HCT116 (cell line): ENCODE measurements around the gene ZMYND10. TPM values are rescaled to one million over a fixed set of nuclear protein-coding genes. Genes with fewer than 3 reads are reported as not detected.

Experiments
- ATAC-seq: fragments of 200-7000 bp; cut with Tn5 transposase; 2 replicates; pipeline ENCODE4 v1.9.1; 2020; ENCODE audit warnings: mild to moderate bottlenecking, moderate library complexity
- BruUV-seq: library from RNA; stranded (reverse); fragments of 400-500 nt; replicated peaks from 2 replicates; lab custom pipeline; 2021; lab: Mats Ljungman, UMichigan
- CTCF ChIA-PET: fragments of 300-600 bp; sonication (Branson Sonifier 250); formaldehyde crosslinking; loops from one replicate; lab custom pipeline; 2021; ENCODE audit warnings: antibody characterized with exemption; lab: Charles Lee
- POLR2A ChIA-PET: fragments of 300-600, 350-600 bp; sonication (Branson Sonifier 250); formaldehyde crosslinking; loops from one replicate; lab custom pipeline; 2021; ENCODE audit warnings: antibody characterized with exemption; lab: Charles Lee
- RAD21 ChIA-PET, 2 experiments: fragments of 300-600 bp; sonication (Branson Sonifier 250); formaldehyde crosslinking; loops; one replicate each; lab custom pipeline; 2023; ENCODE audit warnings: low total read pairs in 2 of 2; ENCODE audit not compliant: uncharacterized antibody in 2 of 2, unreplicated experiment in 2 of 2, low non-redundant PET in 1 of 2; lab: Charles Lee
- DNase-seq: peaks from one replicate; pipeline ENCODE4 v3.0.0-alpha.2; 2010; ENCODE audit warnings: low read depth, low spot score
- H2AFZ ChIP-seq: fragments of 200-600 bp; shearing (Covaris generic), sonication (generic); 2 replicates; pipeline ENCODE4 v1.6.1; 2017; ENCODE audit warnings: low read depth, mixed run types, mixed read lengths, antibody characterized with exemption, low read length; ENCODE audit not compliant: poor library complexity, severe bottlenecking
- H3K27ac ChIP-seq: 2 replicates; pipeline ENCODE4 v1.5.1; 2012; ENCODE audit warnings: low read depth, low read length
- H3K27me3 ChIP-seq: fragments of 200-600 bp; sonication (generic); 2 replicates; pipeline ENCODE4 v1.6.1; 2016; ENCODE audit warnings: mixed run types, low read length, mixed read lengths; ENCODE audit not compliant: insufficient read depth
- H3K36me3 ChIP-seq, 2 experiments: fragments of 200-500 bp in 1 of 2; fragments of 200-600 bp in 1 of 2; sonication (Bioruptor generic) in 1 of 2; sonication (generic) in 1 of 2; 2 replicates each; pipeline versions ENCODE4 v1.5.1 to v1.6.1; 2014 to 2016; ENCODE audit warnings: low read length in 2 of 2, inconsistent platforms in 1 of 2, mixed read lengths in 1 of 2, mixed run types in 1 of 2; ENCODE audit not compliant: insufficient read depth in 2 of 2, control insufficient read depth in 1 of 2
- H3K4me1 ChIP-seq, 2 experiments: fragments of 200-600 bp in 1 of 2; sonication (generic) in 1 of 2; 2 replicates each; pipeline versions ENCODE4 v1.5.1 to v1.6.1; 2012 to 2017; ENCODE audit warnings: low read length in 2 of 2, inconsistent platforms in 1 of 2, mild to moderate bottlenecking in 1 of 2, mixed read lengths in 1 of 2, mixed run types in 1 of 2, moderate library complexity in 1 of 2; ENCODE audit not compliant: insufficient read depth in 2 of 2, control insufficient read depth in 1 of 2
- H3K4me2 ChIP-seq: fragments of 200-600 bp; sonication (generic); 2 replicates; pipeline ENCODE4 v1.6.1; 2017; ENCODE audit warnings: mixed run types, low read length, mixed read lengths
- H3K4me3 ChIP-seq, 2 experiments: fragments of 200-600 bp in 1 of 2; sonication (generic) in 1 of 2; replicated peaks in 1 of 2; 2 replicates each; pipeline ENCODE4 v1.5.1; 2011 to 2016; ENCODE audit warnings: low read length in 2 of 2, control low read depth in 1 of 2, low read depth in 1 of 2, mild to moderate bottlenecking in 1 of 2, mixed read lengths in 1 of 2, mixed run types in 1 of 2
- H3K79me2 ChIP-seq: fragments of 200-600 bp; sonication (generic); 2 replicates; pipeline ENCODE4 v1.6.1; 2017; ENCODE audit warnings: mild to moderate bottlenecking, mixed run types, low read length, moderate library complexity, mixed read lengths; ENCODE audit not compliant: insufficient read depth
- H3K9ac ChIP-seq: fragments of 200-600 bp; sonication (generic); 2 replicates; pipeline ENCODE4 v1.6.1; 2016; ENCODE audit warnings: low read length, mixed read lengths
- H3K9me2 ChIP-seq: fragments of 200-600 bp; sonication (generic), shearing (Covaris generic); 2 replicates; pipeline ENCODE4 v1.6.1; 2017; ENCODE audit warnings: mixed run types, mild to moderate bottlenecking, moderate library complexity; ENCODE audit not compliant: insufficient read depth
- H3K9me3 ChIP-seq, 2 experiments: fragments of 200-500 bp in 1 of 2; fragments of 200-600 bp in 1 of 2; sonication (Bioruptor generic) in 1 of 2; sonication (generic) in 1 of 2; 2 replicates each; pipeline ENCODE4 v1.6.1; 2014 to 2017; ENCODE audit warnings: low read length in 2 of 2, mixed read lengths in 2 of 2, inconsistent platforms in 1 of 2, low read depth in 1 of 2, mild to moderate bottlenecking in 1 of 2, mixed run types in 1 of 2, moderate library complexity in 1 of 2; ENCODE audit not compliant: control insufficient read depth in 1 of 2, insufficient read depth in 1 of 2
- H4K20me1 ChIP-seq: fragments of 200-600 bp; sonication (generic), shearing (Covaris generic); 2 replicates; pipeline ENCODE4 v1.6.1; 2017; ENCODE audit warnings: mixed run types, mild to moderate bottlenecking, moderate library complexity; ENCODE audit not compliant: insufficient read depth
- CBX3 ChIP-seq: IDR thresholded peaks from 2 replicates; pipeline ENCODE4 v1.6.1; 2012; ENCODE audit warnings: low read depth
- CEBPB ChIP-seq: IDR thresholded peaks from 2 replicates; pipeline ENCODE4 v1.6.1; 2012; ENCODE audit warnings: low read depth
- ELF1 ChIP-seq: IDR thresholded peaks from 2 replicates; pipeline ENCODE4 v1.6.1; 2012; ENCODE audit warnings: low read depth, borderline replicate concordance
- EZH2 ChIP-seq: fragments of 200-600 bp; sonication (generic); IDR thresholded peaks from 2 replicates; pipeline ENCODE4 v1.6.1; 2017; ENCODE audit warnings: antibody characterized with exemption, mixed run types
- FOSL1 ChIP-seq: IDR thresholded peaks from 2 replicates; pipeline ENCODE4 v1.6.1; 2012; ENCODE audit warnings: low read depth
- POLR2A ChIP-seq: IDR thresholded peaks from 2 replicates; pipeline ENCODE4 v1.7.0; 2011; ENCODE audit warnings: borderline replicate concordance; ENCODE audit not compliant: insufficient read depth, insufficient read length; ENCODE audit errors: extremely low read depth
- RAD21 ChIP-seq: IDR thresholded peaks from 2 replicates; pipeline ENCODE4 v1.6.1; 2012; ENCODE audit warnings: low read depth, mild to moderate bottlenecking
- SIN3A ChIP-seq: IDR thresholded peaks from 2 replicates; pipeline ENCODE4 v1.6.1; 2012; ENCODE audit warnings: low read depth
- SRF ChIP-seq: IDR thresholded peaks from 2 replicates; pipeline ENCODE4 v1.6.1; 2012; ENCODE audit warnings: low read depth
- TCF7L2 ChIP-seq: IDR thresholded peaks from 2 replicates; pipeline ENCODE4 v1.7.0; 2011; ENCODE audit warnings: borderline replicate concordance, inconsistent platforms; ENCODE audit not compliant: insufficient read depth, insufficient read length; ENCODE audit errors: extremely low read depth
- YY1 ChIP-seq: IDR thresholded peaks from 2 replicates; pipeline ENCODE4 v1.6.1; 2011; ENCODE audit warnings: low read length, low read depth, moderate library complexity, mild to moderate bottlenecking; ENCODE audit not compliant: insufficient replicate concordance; ENCODE audit errors: extremely low read depth
- ZFX ChIP-seq: fragments of 450-650 bp; IDR thresholded peaks from 2 replicates; pipeline ENCODE4 v1.6.1; 2017
- ZNF274 ChIP-seq: fragments of 200-500 bp; sonication (Bioruptor generic); IDR thresholded peaks from 2 replicates; pipeline ENCODE4 v1.6.1; 2014; ENCODE audit warnings: mild to moderate bottlenecking, low read depth, low read length, inconsistent platforms
- intact Hi-C: fragments of 100-400 bp; cut with micrococcal nuclease; formaldehyde crosslinking; loops from 2 replicates; pipeline ENCODE4 v1.10.0; 2022
- total RNA-seq: library from RNA; stranded (reverse); gene quantifications from one replicate; pipeline ENCODE4 v1.2.1, GENCODE V29; 2021; ENCODE audit not compliant: unreplicated experiment
- TF ChIP-seq, protein P1 (sequence below): IDR thresholded peaks from 2 replicates; pipeline ENCODE4 v1.6.1; 2012; ENCODE audit warnings: low read depth
- TF ChIP-seq, protein P2 (sequence below): IDR thresholded peaks from 2 replicates; pipeline ENCODE4 v1.6.1; 2012
- TF ChIP-seq, protein P3 (sequence below): IDR thresholded peaks from 2 replicates; pipeline ENCODE4 v1.6.1; 2012
- TF ChIP-seq, protein P4 (sequence below): IDR thresholded peaks from 2 replicates; pipeline ENCODE4 v1.6.1; 2011; ENCODE audit warnings: mild to moderate bottlenecking, low read length, moderate library complexity; ENCODE audit not compliant: insufficient replicate concordance; ENCODE audit errors: extremely low read depth

ZMYND10 gene
- total RNA-seq, 1 experiment from 2014 or later = 3.3 TPM

DNA sequence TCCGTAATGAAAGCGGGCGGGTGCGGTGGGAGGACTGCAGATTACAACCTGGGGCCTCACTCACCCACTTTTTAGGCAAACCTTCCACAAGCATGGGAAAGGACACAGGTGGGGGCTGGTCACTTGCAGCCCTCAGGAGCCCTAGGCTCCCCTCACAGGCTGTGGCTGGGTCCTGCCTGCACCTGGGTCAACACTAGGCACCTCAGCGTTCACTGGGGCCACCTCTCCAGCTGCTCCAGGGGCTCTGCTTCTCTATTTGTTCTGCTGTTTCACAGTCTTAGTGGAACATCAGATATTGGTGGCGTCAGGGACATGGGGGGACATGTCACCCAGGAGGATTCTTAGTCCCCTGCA, 43.9 kb upstream of the ZMYND10 start:
- no peak for DNase-seq
- intact Hi-C loops = no loop called here
- no TSS peak for BruUV-seq
- Histone ChIP-seq H3K9me2 (no peaks in the 10 kb centered on the region), H3K36me3 (no peaks in the 10 kb centered on the region), H3K27ac (no peak overlapping the region), H3K79me2 (no peaks in the 10 kb centered on the region), H4K20me1 (no peaks in the 10 kb centered on the region), H3K4me3 (no peak overlapping the region), H3K9me3 (no peaks in the 10 kb centered on the region), H3K27me3 (no peaks in the 10 kb centered on the region), H3K4me1 (peaks cover 0 to 15% of the 10 kb centered on the region in 2 experiments; a peak in 2 of 4 replicates), H3K9ac (no peak overlapping the region), H2AFZ (no peak overlapping the region), H3K4me2 (no peak overlapping the region)
- no peak for ATAC-seq
- ChIA-PET RAD21 (no interaction called here), POLR2A (no interaction called here), CTCF (interaction anchor here (0.7 kb wide), 1 partner anchor 42 kb away, joined by 5 read pairs; no protein-coding TSS in a partner anchor)
- TF ChIP-seq, protein P1, sequence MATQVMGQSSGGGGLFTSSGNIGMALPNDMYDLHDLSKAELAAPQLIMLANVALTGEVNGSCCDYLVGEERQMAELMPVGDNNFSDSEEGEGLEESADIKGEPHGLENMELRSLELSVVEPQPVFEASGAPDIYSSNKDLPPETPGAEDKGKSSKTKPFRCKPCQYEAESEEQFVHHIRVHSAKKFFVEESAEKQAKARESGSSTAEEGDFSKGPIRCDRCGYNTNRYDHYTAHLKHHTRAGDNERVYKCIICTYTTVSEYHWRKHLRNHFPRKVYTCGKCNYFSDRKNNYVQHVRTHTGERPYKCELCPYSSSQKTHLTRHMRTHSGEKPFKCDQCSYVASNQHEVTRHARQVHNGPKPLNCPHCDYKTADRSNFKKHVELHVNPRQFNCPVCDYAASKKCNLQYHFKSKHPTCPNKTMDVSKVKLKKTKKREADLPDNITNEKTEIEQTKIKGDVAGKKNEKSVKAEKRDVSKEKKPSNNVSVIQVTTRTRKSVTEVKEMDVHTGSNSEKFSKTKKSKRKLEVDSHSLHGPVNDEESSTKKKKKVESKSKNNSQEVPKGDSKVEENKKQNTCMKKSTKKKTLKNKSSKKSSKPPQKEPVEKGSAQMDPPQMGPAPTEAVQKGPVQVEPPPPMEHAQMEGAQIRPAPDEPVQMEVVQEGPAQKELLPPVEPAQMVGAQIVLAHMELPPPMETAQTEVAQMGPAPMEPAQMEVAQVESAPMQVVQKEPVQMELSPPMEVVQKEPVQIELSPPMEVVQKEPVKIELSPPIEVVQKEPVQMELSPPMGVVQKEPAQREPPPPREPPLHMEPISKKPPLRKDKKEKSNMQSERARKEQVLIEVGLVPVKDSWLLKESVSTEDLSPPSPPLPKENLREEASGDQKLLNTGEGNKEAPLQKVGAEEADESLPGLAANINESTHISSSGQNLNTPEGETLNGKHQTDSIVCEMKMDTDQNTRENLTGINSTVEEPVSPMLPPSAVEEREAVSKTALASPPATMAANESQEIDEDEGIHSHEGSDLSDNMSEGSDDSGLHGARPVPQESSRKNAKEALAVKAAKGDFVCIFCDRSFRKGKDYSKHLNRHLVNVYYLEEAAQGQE = no peak
- TF ChIP-seq CEBPB (no peak), RAD21 (no peak), FOSL1 (no peak), EZH2 (no peak), YY1 (no peak), POLR2A (no peak), SIN3A (no peak), ELF1 (no peak), ZFX (no peak), SRF (no peak), ZNF274 (no peak), TCF7L2 (no peak), CBX3 (no peak)
- TF ChIP-seq, protein P2, sequence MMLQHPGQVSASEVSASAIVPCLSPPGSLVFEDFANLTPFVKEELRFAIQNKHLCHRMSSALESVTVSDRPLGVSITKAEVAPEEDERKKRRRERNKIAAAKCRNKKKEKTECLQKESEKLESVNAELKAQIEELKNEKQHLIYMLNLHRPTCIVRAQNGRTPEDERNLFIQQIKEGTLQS = no peak
- TF ChIP-seq, protein P3, sequence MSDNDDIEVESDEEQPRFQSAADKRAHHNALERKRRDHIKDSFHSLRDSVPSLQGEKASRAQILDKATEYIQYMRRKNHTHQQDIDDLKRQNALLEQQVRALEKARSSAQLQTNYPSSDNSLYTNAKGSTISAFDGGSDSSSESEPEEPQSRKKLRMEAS = no peak
- TF ChIP-seq, protein P4, sequence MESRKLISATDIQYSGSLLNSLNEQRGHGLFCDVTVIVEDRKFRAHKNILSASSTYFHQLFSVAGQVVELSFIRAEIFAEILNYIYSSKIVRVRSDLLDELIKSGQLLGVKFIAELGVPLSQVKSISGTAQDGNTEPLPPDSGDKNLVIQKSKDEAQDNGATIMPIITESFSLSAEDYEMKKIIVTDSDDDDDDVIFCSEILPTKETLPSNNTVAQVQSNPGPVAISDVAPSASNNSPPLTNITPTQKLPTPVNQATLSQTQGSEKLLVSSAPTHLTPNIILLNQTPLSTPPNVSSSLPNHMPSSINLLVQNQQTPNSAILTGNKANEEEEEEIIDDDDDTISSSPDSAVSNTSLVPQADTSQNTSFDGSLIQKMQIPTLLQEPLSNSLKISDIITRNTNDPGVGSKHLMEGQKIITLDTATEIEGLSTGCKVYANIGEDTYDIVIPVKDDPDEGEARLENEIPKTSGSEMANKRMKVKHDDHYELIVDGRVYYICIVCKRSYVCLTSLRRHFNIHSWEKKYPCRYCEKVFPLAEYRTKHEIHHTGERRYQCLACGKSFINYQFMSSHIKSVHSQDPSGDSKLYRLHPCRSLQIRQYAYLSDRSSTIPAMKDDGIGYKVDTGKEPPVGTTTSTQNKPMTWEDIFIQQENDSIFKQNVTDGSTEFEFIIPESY = no peak
